Lower leg skin (tissue), 3 donors: ENCODE measurements around the gene MUC2.

Source experiments
- CTCF ChIP-seq, 3 donors: fragments of 450-650 bp; IDR thresholded peaks; one replicate each; pipeline ENCODE4 v1.5.1; 2016; ENCODE audit warnings: antibody characterized with exemption in 3 of 3, mild to moderate bottlenecking in 3 of 3, moderate library complexity in 2 of 3
- POLR2A ChIP-seq, 2 donors: fragments of 450-650 bp; IDR thresholded peaks; one replicate each; pipeline ENCODE4 v1.6.1; 2016 to 2017; ENCODE audit warnings: antibody characterized with exemption in 2 of 2, mild to moderate bottlenecking in 1 of 2, moderate library complexity in 1 of 2

GRCh38 chr11:1118755-1119603, 44.3 kb downstream of the MUC2 start:
- TF ChIP-seq CTCF (IDR thresholded peaks at IDR 0.05) (no peak), POLR2A (IDR thresholded peaks at IDR 0.05) (no peak)
